Epithelial cell of prostate (primary cell): ENCODE measurements around the gene FNDC10.

ENCODE experiments used
- DNase-seq: peaks from one replicate; pipeline ENCODE4 v3.0.0-alpha.2; 2011; ENCODE audit warnings: low read depth, low spot score
- H3K27ac ChIP-seq: fragments of 450-650 bp; 2 replicates; pipeline ENCODE4 v1.5.1; 2017; ENCODE audit warnings: mild to moderate bottlenecking

The FNDC10 gene

GRCh38 chr1:1553821-1554494, 46.0 kb downstream of the FNDC10 start:
- no peak for DNase-seq
- H3K27ac ChIP-seq = no peak overlapping the region

GRCh38 chr1:1552263-1552639, 47.7 kb downstream of the FNDC10 start:
- DNase-seq = no peak
- no peak overlapping the region for H3K27ac ChIP-seq

- no peak for DNase-seq
- no peak overlapping the region for H3K27ac ChIP-seq
These were observed 48.2 kb downstream of the FNDC10 start for GRCh38 chr1:1551524-1552262.

GRCh38 chr1:1550591-1551432, 49.1 kb downstream of the FNDC10 start:
- DNase-seq = no peak
- H3K27ac ChIP-seq = no peak overlapping the region

GRCh38 chr1:1550087-1550486, 49.8 kb downstream of the FNDC10 start:
- H3K27ac ChIP-seq = no peak overlapping the region
- no peak for DNase-seq

- DNase-seq = no peak
These were observed 51.3 kb downstream of the FNDC10 start for GRCh38 chr1:1548591-1548990.

More at GRCh38 chr1:1548591-1548990, 51.3 kb downstream of the FNDC10 start:
- no peak overlapping the region for H3K27ac ChIP-seq
